ENCODE results near the gene DLL3.
A peak's percentile ranks its signal among the peaks of the same experiment; 100 is the strongest.

DLL3 gene

DNA sequence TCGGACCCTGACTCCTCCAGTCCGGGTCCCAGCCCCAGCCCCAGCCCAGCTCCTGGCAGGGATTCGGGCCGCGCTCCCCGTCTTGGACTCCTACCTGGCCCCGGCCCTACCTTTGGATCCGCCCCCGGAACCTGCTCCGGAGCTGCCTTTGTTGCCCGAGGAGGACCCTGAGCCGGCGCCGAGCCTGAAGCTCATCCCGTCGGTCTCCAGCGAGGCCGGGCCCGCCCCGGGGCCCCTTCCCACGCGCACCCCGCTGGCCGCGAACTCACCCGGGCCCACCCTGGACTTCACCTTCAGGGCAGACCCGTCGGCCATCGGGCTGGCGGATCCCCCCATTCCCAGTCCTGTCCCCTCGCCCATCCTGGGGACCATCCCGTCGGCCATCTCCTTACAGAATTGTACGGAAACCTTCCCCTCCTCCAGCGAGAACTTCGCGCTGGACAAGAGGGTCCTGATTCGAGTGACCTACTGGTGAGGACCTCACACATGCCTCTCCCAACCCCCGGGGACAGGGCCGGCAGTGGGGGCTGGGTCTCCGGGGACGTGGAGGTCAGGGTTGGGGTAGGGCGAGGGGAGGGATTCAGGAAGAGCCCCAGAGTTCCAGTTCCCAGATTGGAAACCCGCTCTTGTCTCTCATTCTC, 16.9 kb downstream of the DLL3 start:
- DNase-seq (ENCODE audit: low read depth in 1 of 2, low spot score in 1 of 2), result no peak

DNA sequence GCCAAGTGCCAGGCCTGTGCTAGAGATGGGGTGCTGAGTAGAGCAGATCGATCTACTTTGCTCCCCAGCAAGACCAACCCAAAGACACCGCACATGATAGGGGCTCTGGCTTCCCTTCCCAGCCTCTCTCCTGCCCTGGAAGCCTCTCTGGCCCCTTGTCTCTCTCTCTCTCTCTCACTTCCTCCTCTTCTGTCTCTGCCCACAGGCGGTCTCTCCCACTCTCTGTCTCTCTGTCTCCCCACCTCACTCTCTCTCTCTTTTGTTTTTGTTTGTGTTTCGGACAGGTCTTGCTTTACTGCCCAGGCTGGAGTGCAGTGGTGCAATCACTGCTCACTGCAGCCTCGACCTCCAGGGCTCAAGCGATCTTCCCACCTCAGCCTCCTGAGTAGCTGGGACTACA, 17.5 kb downstream of the DLL3 start:
- no peak for DNase-seq (ENCODE audit: low read depth in 1 of 2, low spot score in 1 of 2)

DNA sequence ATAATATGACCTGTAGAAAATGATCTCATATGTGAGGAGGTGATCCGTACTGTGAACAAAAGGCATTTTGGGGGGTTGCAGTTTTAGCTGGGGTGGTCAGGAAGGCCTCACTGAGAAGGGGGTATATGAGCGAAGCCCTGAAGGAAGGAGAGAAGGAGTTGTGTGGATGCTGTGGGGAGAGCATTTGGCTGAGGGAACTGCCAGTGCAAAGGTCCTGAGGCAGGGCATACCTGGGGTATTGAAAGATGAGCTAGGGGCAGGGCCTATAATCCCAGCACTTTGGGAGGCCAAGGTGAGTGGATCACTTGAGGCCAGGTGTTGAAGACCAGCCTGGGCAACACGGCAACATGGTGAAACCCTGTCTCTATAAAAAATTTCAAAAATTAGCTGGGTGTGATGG, 18.7 kb downstream of the DLL3 start:
- DNase-seq (ENCODE audit: low read depth in 1 of 2, low spot score in 1 of 2), result no peak

DNA sequence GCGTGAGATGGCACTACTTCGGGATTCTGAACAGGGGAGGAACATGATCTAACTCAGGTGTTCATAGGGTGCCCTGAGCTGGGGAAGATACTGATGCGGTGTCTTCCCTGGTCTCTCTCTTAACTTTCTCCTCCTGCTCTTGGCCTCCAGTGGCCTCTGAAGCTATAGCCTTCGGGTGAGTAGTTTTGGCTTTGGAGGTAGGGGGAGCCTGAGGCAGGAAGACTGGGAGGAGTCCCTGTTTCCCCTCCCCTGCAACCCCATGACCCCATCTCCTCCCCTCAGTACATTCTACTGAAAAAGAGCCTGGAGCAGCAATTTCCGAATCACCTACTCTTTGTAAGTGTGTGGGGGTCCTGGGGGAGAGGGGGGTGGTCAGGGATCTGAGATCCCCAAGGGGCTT, 19.7 kb downstream of the DLL3 start:
- no peak for DNase-seq (ENCODE audit: low read depth in 1 of 2, low spot score in 1 of 2)

DNA sequence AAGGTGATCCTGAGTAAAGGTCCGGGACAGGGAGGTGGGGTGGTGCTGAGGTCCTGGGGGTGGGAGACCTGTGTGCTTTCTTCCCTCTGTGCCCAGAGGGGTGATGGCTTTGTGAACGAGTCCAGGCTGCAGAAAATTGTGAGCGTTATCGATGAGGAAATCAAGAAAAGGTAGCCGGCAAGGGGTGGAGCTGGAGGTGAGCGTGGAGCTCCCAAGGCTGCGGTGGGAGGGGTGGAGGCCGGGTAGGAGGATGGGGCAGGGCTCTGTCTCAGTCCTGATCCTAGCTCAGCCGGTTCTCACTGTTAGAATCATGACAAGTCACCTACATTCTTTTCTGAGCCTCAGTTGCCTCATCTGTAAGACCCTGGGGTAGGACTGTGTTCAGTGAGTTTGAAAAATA, 20.2 kb downstream of the DLL3 start:
- no peak for DNase-seq (ENCODE audit: low read depth in 1 of 2, low spot score in 1 of 2)

DNA sequence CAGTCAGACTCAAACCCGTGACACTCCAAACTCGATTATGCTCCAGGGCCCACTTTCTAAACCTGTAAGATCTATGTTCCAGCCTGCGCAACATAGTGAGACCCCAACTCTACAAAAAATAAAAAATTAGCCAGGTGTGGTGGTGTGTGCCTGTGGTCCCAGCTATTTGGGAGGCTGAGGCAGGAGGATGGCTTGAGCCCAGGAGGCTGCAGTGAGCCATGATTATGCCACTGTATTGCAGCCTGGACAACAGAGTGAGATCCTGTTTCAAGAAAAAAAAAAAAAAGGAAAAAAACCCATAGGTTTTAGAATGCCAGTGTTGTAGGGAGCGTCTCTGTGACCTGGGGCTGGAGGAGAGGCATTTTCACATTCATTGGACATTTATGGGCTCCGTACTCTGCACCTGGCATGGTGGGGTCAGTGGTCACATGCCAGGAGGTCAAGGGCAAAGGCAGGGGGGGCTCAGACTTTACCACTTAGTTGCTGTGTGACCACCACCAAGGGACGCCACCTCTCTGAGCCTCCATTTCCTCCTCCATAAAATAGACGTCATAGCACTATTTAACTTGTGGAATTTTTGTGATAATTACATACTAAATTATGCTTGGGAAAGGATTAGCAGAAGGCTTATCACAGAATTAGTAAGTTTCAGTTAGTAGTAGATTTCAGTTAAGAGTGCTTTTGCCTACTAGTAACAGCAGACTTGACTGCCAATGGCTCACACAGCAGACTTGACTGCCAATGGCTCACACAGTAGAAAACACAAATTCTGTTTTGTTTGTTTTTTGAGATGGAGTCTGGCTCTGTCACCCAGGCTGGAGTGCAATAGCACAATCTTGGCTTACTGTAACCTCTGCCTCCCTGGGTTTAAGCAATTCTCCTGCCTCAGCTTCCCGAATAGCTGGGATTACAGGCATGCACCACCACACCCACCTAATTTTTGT, 22.1 kb downstream of the DLL3 start:
- no peak for DNase-seq (ENCODE audit: low read depth in 1 of 2, low spot score in 1 of 2)

DNA sequence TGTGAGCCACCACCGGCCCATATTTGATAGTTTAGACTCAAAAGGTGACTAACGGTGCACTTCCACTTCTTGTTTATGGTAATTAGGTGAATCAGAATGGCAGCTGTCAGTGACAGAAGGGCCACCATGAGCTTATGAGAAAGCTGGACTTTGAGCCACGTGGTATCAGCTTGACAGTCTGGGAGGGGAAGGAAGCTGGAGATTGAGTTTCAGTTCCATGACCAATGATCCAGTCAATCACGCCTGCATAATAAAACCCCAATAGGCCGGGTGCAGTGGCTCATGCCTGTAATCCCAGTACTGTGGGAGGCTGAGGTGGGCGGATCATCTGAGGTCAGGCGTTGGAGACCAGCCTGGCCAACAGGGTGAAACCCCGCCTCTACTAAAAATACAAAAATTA, 25.7 kb downstream of the DLL3 start:
- DNase-seq (ENCODE audit: low read depth in 1 of 2, low spot score in 1 of 2), result no peak

DNA sequence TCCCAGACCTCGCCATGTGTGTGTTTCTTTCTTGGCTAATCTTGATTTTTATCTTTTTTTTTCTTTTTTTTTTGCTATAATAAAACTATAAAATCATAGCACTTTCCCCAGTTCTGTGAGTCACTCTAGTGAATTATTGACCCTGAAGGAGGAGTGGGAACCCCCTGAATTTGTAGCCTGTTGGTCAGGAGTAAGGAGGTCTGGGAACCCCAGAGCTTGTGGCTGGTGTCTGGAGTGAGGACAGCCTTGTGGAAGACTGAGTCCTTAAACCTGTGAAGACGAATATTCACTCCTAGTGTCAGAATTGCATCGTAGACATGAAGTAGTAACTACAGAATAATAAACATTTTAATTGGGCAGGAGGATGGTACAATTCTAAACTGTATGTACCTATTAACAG, 26.5 kb downstream of the DLL3 start:
- no peak for DNase-seq (ENCODE audit: low read depth in 1 of 2, low spot score in 1 of 2)

DNA sequence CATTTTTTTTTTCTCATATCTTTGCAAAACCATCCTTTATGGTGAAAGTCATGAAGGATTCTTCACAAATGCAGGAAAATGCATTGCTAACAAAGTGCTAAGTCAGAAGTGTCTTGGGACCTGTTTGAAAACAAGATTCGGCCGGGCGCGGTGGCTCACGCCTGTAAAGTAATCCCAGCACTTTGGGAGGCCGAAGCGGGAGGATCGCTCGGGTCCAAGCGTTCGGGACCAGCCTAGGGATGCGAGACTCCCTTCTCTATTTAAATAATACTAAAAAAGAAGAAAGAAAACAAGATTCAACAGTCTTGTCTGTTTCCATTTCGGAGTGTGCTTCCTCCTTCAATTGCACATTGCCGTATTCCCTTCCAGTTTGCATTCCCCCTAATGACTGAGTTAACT, 33.1 kb downstream of the DLL3 start:
- DNase-seq (ENCODE audit: low read depth in 1 of 2, low spot score in 1 of 2), result no peak

DNA sequence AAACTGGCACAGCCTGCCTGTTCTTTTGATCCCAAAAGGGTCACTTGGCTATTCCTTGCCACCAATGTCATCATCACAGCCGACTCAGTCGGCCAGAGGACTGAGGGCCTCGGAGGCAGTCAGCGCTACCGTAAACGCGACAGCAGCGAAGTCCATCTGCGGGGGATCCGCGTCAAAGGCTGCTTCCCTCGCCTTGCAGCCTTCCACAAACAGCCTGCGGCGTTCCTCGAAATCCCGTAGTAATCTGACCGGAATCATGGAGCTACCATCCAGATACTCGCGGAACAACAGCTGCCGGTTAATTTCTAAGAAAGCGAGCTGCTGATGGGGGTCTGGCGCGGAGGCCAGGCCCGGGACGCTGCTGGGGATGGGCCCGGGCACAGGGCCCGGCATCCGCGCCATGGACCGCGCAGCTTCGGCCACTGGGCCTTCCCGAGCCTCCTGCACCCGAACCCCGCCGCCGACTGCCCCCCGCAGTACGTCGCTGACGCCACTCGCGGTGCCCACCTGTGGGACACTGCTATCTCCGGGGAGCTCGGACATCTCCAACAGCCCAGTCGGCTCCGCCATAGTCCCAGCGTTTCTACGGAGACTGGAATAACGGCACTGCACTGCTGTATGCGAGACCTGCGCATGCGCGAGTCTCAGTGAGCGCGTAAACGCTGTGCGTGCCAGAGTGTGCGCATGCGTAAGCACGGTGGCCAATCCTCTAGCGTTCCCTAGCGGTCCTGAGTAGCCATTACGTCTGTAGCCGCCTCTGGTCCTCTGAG, 33.7 kb downstream of the DLL3 start, which contains the start of gene EID2B:
Gene EID2B (minus strand): TSS at position 620 of the 770 bp plus-strand sequence. CDS start 50 bp downstream, at position 570.
- peak; percentile 87 to 94 for DNase-seq (ENCODE audit: low read depth in 1 of 2, low spot score in 1 of 2)

DNA sequence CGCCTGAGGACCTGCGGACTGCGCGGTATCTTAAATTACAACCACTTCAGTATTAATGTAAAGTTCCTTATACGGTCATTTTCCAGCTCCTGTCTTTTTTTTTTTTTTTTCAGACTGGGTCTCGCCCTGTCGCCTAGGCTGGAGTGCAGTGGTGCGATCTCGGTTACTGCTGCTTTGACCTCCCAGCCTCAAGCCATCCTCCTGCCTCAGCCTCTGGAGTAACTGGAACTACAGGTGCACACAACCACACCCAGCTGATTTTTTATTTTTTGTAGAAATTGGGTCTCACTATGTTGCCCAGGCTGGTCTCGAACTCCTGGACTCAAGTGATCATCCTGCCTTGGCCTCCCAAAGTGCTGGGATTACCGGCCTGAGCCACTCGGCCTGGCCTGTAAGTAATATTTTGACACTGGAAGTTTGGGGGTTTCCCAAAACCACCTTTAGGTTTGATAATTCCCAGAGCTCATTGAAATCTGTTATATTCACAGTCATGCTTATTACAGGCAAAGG, 34.3 kb downstream of the DLL3 start:
- DNase-seq (ENCODE audit: low read depth in 1 of 2, low spot score in 1 of 2), result no peak

DNA sequence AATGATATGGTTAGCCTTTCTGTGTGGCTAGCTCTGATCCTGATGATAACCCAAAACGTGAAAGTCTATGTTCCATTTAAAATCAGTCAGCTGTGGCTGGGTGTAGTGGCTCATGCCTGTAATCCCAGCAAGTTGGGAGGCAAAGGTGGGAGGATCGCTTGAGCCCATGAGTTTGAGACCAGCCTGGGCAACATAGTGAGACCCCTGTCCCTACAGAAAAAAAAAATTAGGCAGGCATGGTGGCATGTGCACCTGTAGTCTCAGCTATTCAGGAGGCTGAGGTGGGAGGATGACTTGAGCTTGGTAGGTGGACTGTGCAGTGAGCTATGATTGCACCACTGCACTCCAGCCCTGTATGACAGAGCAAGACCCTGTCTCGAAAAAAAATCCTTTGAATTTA, 35.0 kb downstream of the DLL3 start:
- DNase-seq (ENCODE audit: low read depth in 1 of 2, low spot score in 1 of 2), result no peak

DNA sequence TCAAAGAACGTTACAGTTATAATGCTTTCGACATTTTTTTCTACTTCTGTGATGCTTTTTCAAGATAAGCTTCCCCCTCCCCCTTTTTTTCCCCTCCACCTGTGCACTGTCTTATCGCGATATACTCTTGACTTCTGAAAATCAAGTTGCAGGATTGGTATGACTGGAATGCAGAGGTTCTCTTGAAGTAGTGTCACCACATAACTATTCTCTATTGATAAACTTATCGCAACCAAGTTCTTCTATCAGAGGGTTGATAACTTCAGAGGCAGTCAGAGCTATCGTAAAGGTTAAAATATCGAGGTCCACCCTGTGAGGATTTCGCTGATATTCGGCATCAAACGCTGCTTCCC, 40.4 kb downstream of the DLL3 start:
- DNase-seq (ENCODE audit: low read depth in 1 of 2, low spot score in 1 of 2), result no peak

DNA sequence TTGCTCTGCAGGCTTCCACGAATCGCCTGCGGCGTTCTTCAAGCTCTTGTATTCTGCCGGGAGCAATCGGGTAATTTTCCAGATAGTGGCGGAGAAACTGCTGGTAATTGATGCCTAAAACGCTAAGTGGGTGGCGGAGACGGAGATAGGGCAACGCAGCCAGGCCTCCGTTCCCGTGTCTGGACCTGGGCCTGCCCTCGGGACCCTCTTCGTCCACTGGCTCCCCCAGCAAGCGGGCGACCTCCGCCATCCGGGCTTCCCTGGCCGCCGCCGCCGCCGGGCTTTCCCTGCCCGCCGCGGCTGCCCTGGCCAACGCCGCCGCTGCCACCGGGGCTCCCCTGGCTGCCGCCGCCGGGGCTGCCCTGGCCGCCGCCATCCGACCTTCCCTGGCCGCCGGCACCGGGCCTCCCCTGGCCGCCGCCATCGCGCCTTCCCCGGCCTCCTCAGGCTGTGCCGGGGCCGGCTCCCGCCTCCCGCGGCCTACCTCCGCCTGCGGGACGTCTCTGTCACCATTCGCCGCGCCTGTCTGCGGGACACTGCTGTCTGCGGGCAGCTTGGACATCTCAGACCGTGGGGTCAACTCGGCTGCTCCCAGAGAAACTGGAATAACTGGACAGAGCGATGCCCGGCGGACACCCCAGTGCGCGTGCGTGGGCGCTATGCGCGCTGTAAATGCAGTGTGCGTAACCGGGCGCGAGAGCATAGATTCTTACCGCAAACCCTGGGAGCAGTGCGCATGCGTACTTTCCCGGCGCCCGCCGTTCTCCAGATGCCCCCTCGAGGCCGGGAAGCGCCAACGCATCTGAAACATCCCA, 41.0 kb downstream of the DLL3 start, which contains the start of gene EID2:
Gene EID2 (minus strand): TSS at position 644 of the 815 bp plus-strand sequence. CDS start 82 bp downstream, at position 562.
- peak; percentile 92 to 95 for DNase-seq (ENCODE audit: low read depth in 1 of 2, low spot score in 1 of 2)

DNA sequence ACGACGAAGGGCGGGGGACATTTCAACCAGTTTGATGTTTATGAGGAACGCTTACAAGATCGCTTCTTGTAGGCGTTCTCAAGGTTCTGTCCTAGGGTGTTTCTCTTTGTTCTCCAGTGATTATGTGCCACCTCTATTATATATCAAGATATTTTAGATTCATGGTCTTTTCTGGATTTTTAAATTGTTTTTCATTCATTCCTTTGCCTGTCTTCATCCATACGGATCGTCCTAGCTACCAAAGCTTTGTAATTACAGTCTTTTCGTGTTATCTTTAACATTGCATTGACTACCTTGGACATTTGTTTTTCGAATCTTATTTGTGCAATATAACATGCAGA, 41.6 kb downstream of the DLL3 start:
- no peak for DNase-seq (ENCODE audit: low read depth in 1 of 2, low spot score in 1 of 2)

DNA sequence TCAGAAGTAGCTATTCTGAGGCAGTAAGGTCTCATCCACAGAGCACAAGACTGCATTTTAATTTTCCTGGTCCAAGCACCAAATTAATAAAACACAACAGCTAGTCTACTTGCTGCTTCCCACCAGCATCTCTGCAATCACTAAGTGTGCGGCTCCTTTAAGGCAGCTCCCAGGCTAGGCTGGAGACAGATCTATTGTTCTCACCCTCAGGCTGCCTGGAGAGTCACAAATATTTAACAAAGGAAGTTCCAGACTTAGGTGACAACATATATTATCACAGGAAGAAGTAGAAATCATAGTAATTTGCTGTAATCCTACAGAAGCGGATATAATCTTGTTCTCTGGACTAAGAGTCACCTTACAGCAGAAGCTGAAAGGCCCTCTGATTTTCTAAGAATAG, 43.5 kb downstream of the DLL3 start:
- no peak for DNase-seq (ENCODE audit: low read depth in 1 of 2, low spot score in 1 of 2)

DNA sequence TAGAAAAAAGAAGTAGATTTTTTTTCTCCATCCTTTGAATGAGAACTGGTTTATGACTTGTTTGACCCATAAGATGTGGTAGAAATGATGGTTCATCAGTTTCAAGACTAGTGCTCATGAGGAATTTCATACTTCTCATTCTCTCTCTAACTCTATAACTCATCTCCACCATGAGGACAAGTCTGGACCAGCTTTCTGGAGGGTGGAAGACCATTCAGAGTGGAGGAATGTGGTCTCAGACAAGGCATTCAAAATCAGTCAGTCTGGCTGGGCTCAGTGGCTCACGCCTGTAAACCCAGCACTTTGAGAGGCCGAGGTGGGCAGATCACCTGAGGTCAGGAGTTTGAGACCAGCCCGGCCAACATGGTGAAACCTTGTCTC, 44.7 kb downstream of the DLL3 start:
- no peak for DNase-seq (ENCODE audit: low read depth in 1 of 2, low spot score in 1 of 2)

DNA sequence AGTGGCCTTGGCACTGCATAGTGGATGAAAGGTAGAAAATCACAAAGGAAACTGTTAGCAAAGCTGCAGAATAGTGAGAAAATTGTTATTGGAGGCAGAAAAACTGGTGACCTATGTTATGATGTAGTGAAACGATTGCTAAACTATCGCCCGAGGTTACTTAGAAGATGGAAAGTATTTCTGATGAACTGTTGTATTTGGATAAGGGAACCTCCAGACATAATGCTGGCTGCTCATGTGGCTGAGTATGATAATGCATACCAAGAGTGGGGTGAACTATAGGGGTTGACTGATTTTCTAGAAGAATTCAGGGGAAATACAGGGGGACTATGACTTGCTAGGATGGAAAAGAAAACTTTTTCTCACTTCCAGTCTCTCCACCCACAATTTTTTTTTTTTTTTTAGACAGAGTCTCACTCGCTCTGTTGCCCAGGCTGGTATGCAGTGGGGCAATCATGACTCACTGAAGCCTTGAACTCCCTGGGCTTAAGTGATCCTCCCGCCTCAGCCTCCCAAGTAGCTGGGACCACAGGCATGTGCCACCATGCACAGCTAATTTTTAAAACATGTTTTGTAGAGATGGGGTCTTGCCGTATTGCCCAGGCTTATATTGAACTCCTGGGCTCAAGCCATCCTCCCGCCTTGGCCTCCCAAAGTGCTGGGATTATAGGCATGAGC, 45.6 kb downstream of the DLL3 start:
- no peak for DNase-seq (ENCODE audit: low read depth in 1 of 2, low spot score in 1 of 2)

DNA sequence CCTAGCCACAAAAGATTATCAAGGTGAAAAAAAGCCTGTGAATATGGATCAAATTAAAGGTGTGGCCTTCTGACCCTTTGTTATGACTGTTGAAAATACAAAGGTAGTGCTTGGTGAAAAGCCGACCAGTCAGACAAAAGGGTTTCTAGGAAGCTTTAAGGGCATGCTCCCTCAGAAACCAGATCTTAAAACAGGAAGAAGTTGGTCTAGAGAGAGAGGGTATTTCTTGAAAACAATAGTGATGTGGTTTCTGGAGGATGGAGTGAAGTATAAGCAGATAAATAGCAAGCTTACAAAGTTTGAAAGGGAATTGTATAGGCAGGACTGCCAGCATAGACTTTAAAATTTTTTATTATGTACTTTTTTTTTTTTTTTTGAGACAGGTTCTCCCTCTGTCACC, 46.2 kb downstream of the DLL3 start:
- no peak for DNase-seq (ENCODE audit: low read depth in 1 of 2, low spot score in 1 of 2)

DNA sequence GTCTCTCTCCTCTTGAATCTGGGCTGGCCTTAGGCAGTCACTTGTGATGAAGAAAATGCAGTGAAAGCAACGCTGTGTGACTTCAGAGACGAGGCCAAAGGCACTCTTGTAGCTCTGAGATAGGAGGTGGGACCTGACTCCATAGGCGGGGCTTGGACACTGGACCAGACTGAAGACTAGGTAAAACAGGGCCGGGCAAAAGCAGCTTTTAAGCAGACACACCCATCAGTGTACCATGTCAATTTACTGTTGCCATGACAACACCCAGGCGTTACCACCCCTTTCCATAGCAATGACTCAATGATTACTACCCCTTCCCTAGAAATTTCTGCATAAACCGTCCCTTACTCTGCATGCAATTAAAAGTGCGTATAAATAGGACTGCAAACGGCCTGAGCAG, 47.9 kb downstream of the DLL3 start:
- DNase-seq (ENCODE audit: low read depth in 1 of 2, low spot score in 1 of 2), result no peak
